SU-DHL-6 (cell line): ENCODE results near the gene PIGO.

Experiments
- H2AFZ ChIP-seq: fragments of 200-600 bp; sonication (generic); 2 replicates; pipeline ENCODE4 v1.6.1; 2014; ENCODE audit warnings: low read depth, mild to moderate bottlenecking, moderate library complexity, mixed read lengths, antibody characterized with exemption, low read length; ENCODE audit not compliant: severe bottlenecking
- H3F3A ChIP-seq: fragments of 200-600 bp; shearing (Covaris generic); 2 replicates; pipeline ENCODE4 v1.6.0; 2016; ENCODE audit warnings: antibody characterized with exemption, mild to moderate bottlenecking; ENCODE audit not compliant: insufficient read depth
- H3K27ac ChIP-seq: fragments of 200-600 bp; sonication (generic); 2 replicates; pipeline ENCODE4 v1.5.1; 2016; ENCODE audit warnings: low read depth, mild to moderate bottlenecking, low read length, moderate library complexity, mixed read lengths
- H3K27me3 ChIP-seq: fragments of 200-600 bp; sonication (generic), shearing (Covaris generic); 2 replicates; pipeline ENCODE4 v1.6.0; 2014; ENCODE audit warnings: mild to moderate bottlenecking, low read length
- H3K36me3 ChIP-seq: fragments of 200-600 bp; sonication (generic); 2 replicates; pipeline ENCODE4 v1.6.1; 2014; ENCODE audit warnings: mild to moderate bottlenecking, low read length, mixed read lengths
- H3K4me2 ChIP-seq: fragments of 300-600, 200-600 bp; shearing (Covaris generic), sonication (generic); 2 replicates; pipeline ENCODE4 v1.6.0; 2014; ENCODE audit warnings: low read length, low read depth, mild to moderate bottlenecking; ENCODE audit not compliant: poor library complexity, severe bottlenecking
- H3K4me3 ChIP-seq: fragments of 200-600 bp; sonication (generic); 2 replicates; pipeline ENCODE4 v1.5.1; 2014; ENCODE audit warnings: antibody characterized with exemption, low read length, mild to moderate bottlenecking, mixed read lengths; ENCODE audit not compliant: insufficient read depth, poor library complexity, severe bottlenecking
- H3K79me2 ChIP-seq: fragments of 200-600 bp; sonication (generic); 2 replicates; pipeline ENCODE4 v1.6.1; 2014; ENCODE audit warnings: mild to moderate bottlenecking, low read length, moderate library complexity; ENCODE audit not compliant: insufficient read depth
- H3K9ac ChIP-seq: fragments of 200-600 bp; sonication (generic); 2 replicates; pipeline ENCODE4 v1.7.0; 2014; ENCODE audit warnings: mild to moderate bottlenecking, low read length
- H3K9me2 ChIP-seq: fragments of 200-600 bp; sonication (generic); replicated peaks from 2 replicates; pipeline ENCODE4 v1.6.1; 2014; ENCODE audit warnings: low read length; ENCODE audit not compliant: insufficient read depth
- H3K9me3 ChIP-seq: fragments of 200-600 bp; sonication (generic); 2 replicates; pipeline ENCODE4 v1.6.1; 2014; ENCODE audit warnings: low read length, mixed read lengths; ENCODE audit not compliant: insufficient read depth
- H4K20me1 ChIP-seq: fragments of 200-600 bp; sonication (generic); 2 replicates; pipeline ENCODE4 v1.6.1; 2014; ENCODE audit warnings: low read depth, mild to moderate bottlenecking, antibody characterized with exemption, low read length, moderate library complexity, mixed read lengths
- CTCF ChIP-seq: fragments of 200-600 bp; sonication (generic); IDR thresholded peaks from one replicate; pipeline ENCODE4 v1.5.1; 2017; ENCODE audit warnings: antibody characterized with exemption, mild to moderate bottlenecking, low read length, moderate library complexity; ENCODE audit not compliant: insufficient read depth, poor library complexity, severe bottlenecking
- EZH2phosphoT487 ChIP-seq: fragments of 200-600 bp; sonication (generic), shearing (Covaris generic); conservative IDR thresholded peaks from 2 replicates; pipeline ENCODE4 v1.6.1; 2018; ENCODE audit warnings: mild to moderate bottlenecking, antibody characterized with exemption, low read length, moderate library complexity, mixed read lengths

The PIGO gene

GRCh38 chr9:35103660-35104191, 7.3 kb upstream of the PIGO start:
- Histone ChIP-seq H2AFZ (peak overlapping the region; percentile 92), H3K9me3 (no peaks in the 10 kb centered on the region), H4K20me1 (no peaks in the 10 kb centered on the region), H3K79me2 (peaks cover 16% of the 10 kb centered on the region), H3K9me2 (no peaks in the 10 kb centered on the region), H3K9ac (peak overlapping the region; percentile 85), H3K27ac (no peak overlapping the region), H3K36me3 (no peaks in the 10 kb centered on the region), H3F3A (no peaks in the 10 kb centered on the region), H3K27me3 (no peaks in the 10 kb centered on the region), H3K4me2 (peak overlapping the region; percentile 85), H3K4me3 (peak overlapping the region; percentile 91)
- no peak for TF ChIP-seq EZH2phosphoT487

- H3K36me3 ChIP-seq, result no peaks in the 10 kb centered on the region
- H3K9ac ChIP-seq, result peak within 1 kb of the TSS; percentile 85
- no peaks in the 10 kb centered on the region for H3F3A ChIP-seq
- H3K27ac ChIP-seq, result peak within 1 kb of the TSS; percentile 37; the same call in 1 of the 2 replicates
- peak within 1 kb of the TSS; percentile 85 for H3K4me2 ChIP-seq
- H2AFZ ChIP-seq, result peak within 1 kb of the TSS; percentile 92
- peak within 1 kb of the TSS; percentile 91 for H3K4me3 ChIP-seq
- TF ChIP-seq CTCF (no peak), EZH2phosphoT487 (no peak)
- peaks cover 16% of the 10 kb centered on the region for H3K79me2 ChIP-seq
- no peaks in the 10 kb centered on the region for H4K20me1 ChIP-seq
- H3K9me3 ChIP-seq, result no peaks in the 10 kb centered on the region
- H3K9me2 ChIP-seq, result no peaks in the 10 kb centered on the region
- H3K27me3 ChIP-seq, result no peaks in the 10 kb centered on the region
Observed at GRCh38 chr9:35102769-35103659, 6.6 kb upstream of the PIGO start, which contains the start of gene STOML2. Gene STOML2, minus strand, starts transcription at chr9:35103131. Its CDS starts 37 bp downstream, at chr9:35103094.

GRCh38 chr9:35102465-35102768, 6.0 kb upstream of the PIGO start:
- H3K9ac ChIP-seq, result peak overlapping the region; percentile 85
- H2AFZ ChIP-seq, result peak overlapping the region; percentile 92
- peak overlapping the region; percentile 85 for H3K4me2 ChIP-seq
- no peak for TF ChIP-seq EZH2phosphoT487
- TF ChIP-seq CTCF, result no peak
- peaks cover 16% of the 10 kb centered on the region for H3K79me2 ChIP-seq
- H4K20me1 ChIP-seq, result no peaks in the 10 kb centered on the region
- H3K4me3 ChIP-seq, result peak overlapping the region; percentile 91
- H3K9me3 ChIP-seq, result no peaks in the 10 kb centered on the region
- no peaks in the 10 kb centered on the region for H3K9me2 ChIP-seq
- no peaks in the 10 kb centered on the region for H3K36me3 ChIP-seq
- no peaks in the 10 kb centered on the region for H3F3A ChIP-seq
- no peak overlapping the region for H3K27ac ChIP-seq
- H3K27me3 ChIP-seq, result no peaks in the 10 kb centered on the region

GRCh38 chr9:35097573-35097972, 1.2 kb upstream of the PIGO start:
- Histone ChIP-seq H3F3A (no peaks in the 10 kb centered on the region), H4K20me1 (no peaks in the 10 kb centered on the region), H3K79me2 (peaks cover 18% of the 10 kb centered on the region), H3K4me2 (no peak overlapping the region), H3K4me3 (no peak overlapping the region), H3K36me3 (no peaks in the 10 kb centered on the region), H2AFZ (no peak overlapping the region), H3K9me2 (no peaks in the 10 kb centered on the region), H3K9ac (no peak overlapping the region), H3K9me3 (no peaks in the 10 kb centered on the region), H3K27me3 (no peaks in the 10 kb centered on the region), H3K27ac (no peak overlapping the region)
- TF ChIP-seq EZH2phosphoT487, result no peak
- no peak for TF ChIP-seq CTCF
